ENCODE data around the gene ASTL. TPM values are rescaled to one million over a fixed set of nuclear protein-coding genes. Genes with fewer than 3 reads are reported as not detected.

ASTL gene
- total RNA-seq, 4 donors from 2014 or later, result 0.84 to 3.3 TPM; not detected in 2

- no peak for TF ChIP-seq CTCF (IDR thresholded peaks at IDR 0.05)
Measured at GRCh38 chr2:96083989-96084857, 54.1 kb downstream of the ASTL start.

GRCh38 chr2:96083064-96083939 is 55.0 kb downstream of the ASTL start:
- no peak for DNase-seq (ENCODE audit: low spot score)
- TF ChIP-seq CTCF (IDR thresholded peaks at IDR 0.05), result no peak
- no peak for ATAC-seq (ENCODE audit: low FRiP score)

More at GRCh38 chr2:96083989-96084857, 54.1 kb downstream of the ASTL start:
- ATAC-seq (ENCODE audit: low FRiP score) (no peak), DNase-seq (ENCODE audit: low spot score) (no peak)

- ATAC-seq (ENCODE audit: low FRiP score), result no peak
- no peak for TF ChIP-seq CTCF (IDR thresholded peaks at IDR 0.05)
- no peak for DNase-seq (ENCODE audit: low spot score)
Measured at GRCh38 chr2:96082211-96083063, 55.9 kb downstream of the ASTL start.

GRCh38 chr2:96081042-96081441 is 57.3 kb downstream of the ASTL start:
- DNase-seq (ENCODE audit: low spot score) (no peak), ATAC-seq (ENCODE audit: low FRiP score) (no peak)
- no peak for TF ChIP-seq CTCF (IDR thresholded peaks at IDR 0.05)

GRCh38 chr2:96075199-96075771 is 63.0 kb downstream of the ASTL start:
- TF ChIP-seq CTCF (IDR thresholded peaks at IDR 0.05), result no peak
- no peak for ATAC-seq (ENCODE audit: low FRiP score)
- no peak for DNase-seq (ENCODE audit: low spot score)

- no peak for ATAC-seq (ENCODE audit: low FRiP score)
- no peak for DNase-seq (ENCODE audit: low spot score)
Measured at GRCh38 chr2:96074156-96074555, 64.1 kb downstream of the ASTL start.

More at GRCh38 chr2:96074156-96074555, 64.1 kb downstream of the ASTL start:
- TF ChIP-seq CTCF (IDR thresholded peaks at IDR 0.05), result no peak
